ENCODE measurements around the gene PARD3B. TPM values are rescaled to one million over a fixed set of nuclear protein-coding genes. Genes with fewer than 3 reads are reported as not detected.

PARD3B gene
- total and polyA plus RNA-seq, 2 experiments from 2014 or later: 3.5 to 4.4 TPM

- Mint-ChIP-seq H3K4me1 (peaks cover 10% of the 10 kb centered on the region), H3K27ac (no peak overlapping the region)
- no peaks in the 10 kb centered on the region for H4K20me1 ChIP-seq (replicated peaks; ENCODE audit: insufficient read depth)
These were observed 643.2 kb downstream of the PARD3B start for GRCh38 chr2:205188239-205189138.

More at GRCh38 chr2:205188239-205189138, 643.2 kb downstream of the PARD3B start:
- Histone ChIP-seq H3K79me2 (replicated peaks; ENCODE audit: insufficient read depth) (no peaks in the 10 kb centered on the region), H3K4me2 (no peak overlapping the region), H3K27ac (ENCODE audit: low read depth) (no peak overlapping the region), H3K27me3 (ENCODE audit: insufficient read depth) (no peaks in the 10 kb centered on the region), H3K4me3 (no peak overlapping the region), H3F3A (replicated peaks; ENCODE audit: low read depth) (no peaks in the 10 kb centered on the region), H3K4me1 (ENCODE audit: insufficient read depth) (0 out of 2 replicates have a peak, but pooled peaks cover 3% of the 10 kb centered on the region), H3K36me3 (ENCODE audit: insufficient read depth) (no peaks in the 10 kb centered on the region), H3K9me2 (ENCODE audit: insufficient read depth) (no peaks in the 10 kb centered on the region), H2AFZ (0 out of 2 replicates have a peak overlapping the region, but pooled peaks have one; percentile 44)
- Mint-ChIP-seq H3K36me3 (ENCODE audit: low read depth) (no peaks in the 10 kb centered on the region), H3K4me3 (no peak overlapping the region), H3K9me3 (no peaks in the 10 kb centered on the region; the same call in 2 of the 3 replicates), H3K27me3 (ENCODE audit: insufficient read depth, low read depth, poor library complexity) (no peaks in the 10 kb centered on the region)
- TF ChIP-seq NANOG (IDR thresholded peaks at IDR 0.05; ENCODE audit: borderline replicate concordance) (no peak), CTCF (conservative IDR thresholded peaks at IDR 0.05; ENCODE audit: low read depth in 2 of 2) (no peak), EZH2 (IDR thresholded peaks at IDR 0.05; ENCODE audit: low read depth, unreplicated experiment) (no peak), ZNF462 (CRISPR knock-in tag; IDR thresholded peaks at IDR 0.05) (no peak), EZH2phosphoT487 (IDR thresholded peaks at IDR 0.05; ENCODE audit: unreplicated experiment) (no peak), JUNB (IDR thresholded peaks at IDR 0.05; ENCODE audit: unreplicated experiment) (no peak), ZNF114 (CRISPR knock-in tag; IDR thresholded peaks at IDR 0.05) (no peak), STAT1 (IDR thresholded peaks at IDR 0.05; ENCODE audit: unreplicated experiment) (no peak)
- ATAC-seq (peak; percentile 84), DNase-seq (ENCODE audit: low spot score) (peak; percentile 46)
